ENCODE data around the gene TPM4.

GRCh38 chr19:16060294-16060693 lies 16.0 kb upstream of the TPM4 start:
- TF ChIP-seq CTCF (IDR thresholded peaks at IDR 0.05) (no peak), POLR2A (IDR thresholded peaks at IDR 0.05) (no peak)

All from body of pancreas (tissue), 4 donors.